WERI-Rb-1 (cell line): ENCODE results near the gene TBC1D17.

Experiments
- DNase-seq: peaks from one replicate; pipeline ENCODE4 v3.0.0-alpha.2; 2020
- H3K27ac ChIP-seq: fragments of 250-450 bp; sonication (Bioruptor Pico); 2 replicates; pipeline ENCODE4 v1.5.1; 2020; ENCODE audit warnings: mild to moderate bottlenecking, moderate library complexity
- H3K27me3 ChIP-seq: fragments of 250-450 bp; sonication (Bioruptor Pico); 2 replicates; pipeline ENCODE4 v1.5.1; 2021; ENCODE audit warnings: mild to moderate bottlenecking, low read depth, moderate library complexity; ENCODE audit not compliant: insufficient read depth, severe bottlenecking
- H3K36me3 ChIP-seq: fragments of 250-450 bp; sonication (Bioruptor Pico); 2 replicates; pipeline ENCODE4 v1.5.1; 2020; ENCODE audit warnings: mild to moderate bottlenecking, moderate library complexity
- H3K4me3 ChIP-seq: 2 replicates; pipeline ENCODE4 v1.5.1; 2011; ENCODE audit warnings: low read depth, mild to moderate bottlenecking, control low read depth, low read length
- H3K9me3 ChIP-seq: fragments of 250-450 bp; sonication (Bioruptor Pico); 2 replicates; pipeline ENCODE4 v1.5.1; 2021; ENCODE audit warnings: mild to moderate bottlenecking, moderate library complexity; ENCODE audit not compliant: severe bottlenecking
- TF ChIP-seq, protein P1 (sequence below): IDR thresholded peaks from 2 replicates; pipeline ENCODE4 v1.5.1; 2011; ENCODE audit warnings: low read depth, mild to moderate bottlenecking, control low read depth, inconsistent platforms, low read length

Gene TBC1D17

DNA sequence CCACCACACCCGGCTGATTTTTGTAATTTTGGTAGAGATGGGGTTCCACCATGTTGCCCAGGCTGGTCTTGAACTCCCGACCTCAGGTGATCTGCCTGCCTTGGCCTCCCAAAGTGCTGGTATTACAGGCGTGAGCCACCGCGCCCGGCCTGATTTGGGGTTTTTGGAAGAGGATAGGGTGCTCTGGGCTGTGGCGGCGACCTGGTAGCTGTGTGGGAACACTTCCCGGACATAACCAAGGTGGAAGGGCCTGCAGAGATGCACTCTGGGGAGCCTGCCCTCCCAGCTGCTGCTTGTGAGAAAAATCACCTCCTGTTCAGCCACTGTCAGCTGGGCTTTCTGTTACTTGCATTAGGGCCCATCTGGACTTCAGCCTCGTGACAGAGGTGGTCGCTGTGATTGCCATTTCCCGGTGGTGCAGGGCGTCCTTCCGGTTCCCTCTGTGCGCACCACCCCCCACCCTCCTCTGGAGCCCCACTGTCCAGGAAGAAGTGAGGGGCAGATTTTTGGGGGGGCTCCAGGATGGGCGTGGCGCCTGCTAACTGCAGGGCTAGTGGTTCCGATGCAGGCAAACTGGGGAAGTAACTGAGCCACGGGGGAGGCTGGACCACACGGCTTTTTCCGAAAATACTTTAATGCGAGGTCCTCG is 11.7 kb downstream of the TBC1D17 start:
- no peak for DNase-seq
- Histone ChIP-seq H3K36me3 (peaks cover 7% of the 10 kb centered on the region), H3K27ac (no peak overlapping the region), H3K9me3 (no peaks in the 10 kb centered on the region), H3K4me3 (no peak overlapping the region), H3K27me3 (no peaks in the 10 kb centered on the region)
- TF ChIP-seq, protein P1, sequence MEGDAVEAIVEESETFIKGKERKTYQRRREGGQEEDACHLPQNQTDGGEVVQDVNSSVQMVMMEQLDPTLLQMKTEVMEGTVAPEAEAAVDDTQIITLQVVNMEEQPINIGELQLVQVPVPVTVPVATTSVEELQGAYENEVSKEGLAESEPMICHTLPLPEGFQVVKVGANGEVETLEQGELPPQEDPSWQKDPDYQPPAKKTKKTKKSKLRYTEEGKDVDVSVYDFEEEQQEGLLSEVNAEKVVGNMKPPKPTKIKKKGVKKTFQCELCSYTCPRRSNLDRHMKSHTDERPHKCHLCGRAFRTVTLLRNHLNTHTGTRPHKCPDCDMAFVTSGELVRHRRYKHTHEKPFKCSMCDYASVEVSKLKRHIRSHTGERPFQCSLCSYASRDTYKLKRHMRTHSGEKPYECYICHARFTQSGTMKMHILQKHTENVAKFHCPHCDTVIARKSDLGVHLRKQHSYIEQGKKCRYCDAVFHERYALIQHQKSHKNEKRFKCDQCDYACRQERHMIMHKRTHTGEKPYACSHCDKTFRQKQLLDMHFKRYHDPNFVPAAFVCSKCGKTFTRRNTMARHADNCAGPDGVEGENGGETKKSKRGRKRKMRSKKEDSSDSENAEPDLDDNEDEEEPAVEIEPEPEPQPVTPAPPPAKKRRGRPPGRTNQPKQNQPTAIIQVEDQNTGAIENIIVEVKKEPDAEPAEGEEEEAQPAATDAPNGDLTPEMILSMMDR, result no peak

DNA sequence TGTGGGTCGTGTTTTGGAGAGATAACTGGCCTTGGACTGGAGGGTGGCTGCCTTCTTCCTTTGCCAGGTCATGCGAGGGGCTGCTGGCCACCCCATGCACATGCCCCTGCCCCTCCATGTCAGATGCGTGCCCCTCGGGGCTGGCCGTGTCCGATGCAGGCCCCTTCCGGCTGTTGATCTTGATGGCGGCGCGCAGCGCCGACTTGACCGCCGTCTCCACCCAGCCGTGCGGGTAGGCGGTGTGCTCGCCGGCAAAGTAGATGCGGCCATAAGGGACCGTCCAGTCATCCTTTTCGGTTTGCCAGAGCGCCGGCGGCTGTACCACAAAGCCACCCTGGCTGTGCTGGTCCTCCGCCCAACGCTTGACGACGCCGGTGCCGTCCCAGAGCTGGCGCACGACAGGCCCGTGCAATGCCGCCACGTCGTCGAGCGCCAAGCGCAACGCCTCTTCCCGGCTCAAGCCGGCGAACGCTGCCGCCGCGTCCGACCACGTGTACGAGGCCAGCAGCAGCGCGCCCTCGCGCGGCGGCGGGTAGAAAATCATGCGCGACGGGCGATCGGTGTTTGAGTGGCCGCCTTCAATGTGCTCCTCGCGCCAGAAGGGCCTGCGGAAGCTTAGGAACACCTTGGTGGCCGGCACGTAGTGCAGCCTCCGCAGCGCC is 12.3 kb downstream of the TBC1D17 start:
- DNase-seq, result no peak
- TF ChIP-seq, protein P1, result no peak
- no peaks in the 10 kb centered on the region for H3K9me3 ChIP-seq
- H3K27me3 ChIP-seq, result no peaks in the 10 kb centered on the region
- H3K27ac ChIP-seq, result no peak overlapping the region
- peaks cover 3% of the 10 kb centered on the region for H3K36me3 ChIP-seq
- H3K4me3 ChIP-seq, result no peak overlapping the region

- Histone ChIP-seq H3K27ac (no peak overlapping the region), H3K36me3 (no peaks in the 10 kb centered on the region), H3K9me3 (no peaks in the 10 kb centered on the region), H3K4me3 (no peak overlapping the region), H3K27me3 (no peaks in the 10 kb centered on the region)
- TF ChIP-seq, protein P1, result no peak
- DNase-seq, result no peak
These were observed 13.1 kb downstream of the TBC1D17 start for GRCh38 chr19:49890349-49891311.

GRCh38 chr19:49891393-49891792 is 13.9 kb downstream of the TBC1D17 start:
- H3K27ac ChIP-seq, result no peak overlapping the region
- no peaks in the 10 kb centered on the region for H3K36me3 ChIP-seq
- DNase-seq, result no peak
- no peaks in the 10 kb centered on the region for H3K27me3 ChIP-seq
- TF ChIP-seq, protein P1, result no peak
- H3K4me3 ChIP-seq, result no peak overlapping the region
- H3K9me3 ChIP-seq, result no peaks in the 10 kb centered on the region

- Histone ChIP-seq H3K27me3 (no peaks in the 10 kb centered on the region), H3K9me3 (no peaks in the 10 kb centered on the region), H3K36me3 (no peaks in the 10 kb centered on the region), H3K4me3 (no peak overlapping the region), H3K27ac (no peak overlapping the region)
- no peak for DNase-seq
- TF ChIP-seq, protein P1, result no peak
These were observed 15.2 kb downstream of the TBC1D17 start for GRCh38 chr19:49892716-49893115.
